Stimulated activated CD8-positive, alpha-beta memory T cell treated with anti-CD3 and anti-CD28 coated beads, Interleukin-4, amount 100 ng/mL, for 4 hours (primary cell): ENCODE measurements around the gene ATG4A.

Experiments used
- DNase-seq, 2 donors: peaks; one replicate each; pipeline ENCODE4 v3.0.0-alpha.2; 2020; ENCODE audit warnings: low read depth in 2 of 2, low spot score in 1 of 2

ATG4A gene, protein sequence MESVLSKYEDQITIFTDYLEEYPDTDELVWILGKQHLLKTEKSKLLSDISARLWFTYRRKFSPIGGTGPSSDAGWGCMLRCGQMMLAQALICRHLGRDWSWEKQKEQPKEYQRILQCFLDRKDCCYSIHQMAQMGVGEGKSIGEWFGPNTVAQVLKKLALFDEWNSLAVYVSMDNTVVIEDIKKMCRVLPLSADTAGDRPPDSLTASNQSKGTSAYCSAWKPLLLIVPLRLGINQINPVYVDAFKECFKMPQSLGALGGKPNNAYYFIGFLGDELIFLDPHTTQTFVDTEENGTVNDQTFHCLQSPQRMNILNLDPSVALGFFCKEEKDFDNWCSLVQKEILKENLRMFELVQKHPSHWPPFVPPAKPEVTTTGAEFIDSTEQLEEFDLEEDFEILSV

GRCh38 chrX:108091264-108091877, at the start of gene ATG4A, which contains the start of gene PSMD10:
Gene ATG4A (plus strand): TSS chrX:108091778. CDS start chrX:108091827, 49 bp downstream.
Gene PSMD10 (minus strand): TSS chrX:108091542. CDS start chrX:108091520, 22 bp downstream.
- DNase-seq: peak; percentile 60 to 76

GRCh38 chrX:108044554-108045256, 46.9 kb upstream of the ATG4A start, which contains the start of gene VSIG1:
Gene VSIG1 (plus strand): TSS chrX:108045065. CDS start chrX:108045131, 66 bp downstream.
- no peak for DNase-seq

- DNase-seq: no peak
These were observed 41.9 kb upstream of the ATG4A start for GRCh38 chrX:108049649-108050048.

- no peak for DNase-seq
These were observed 38.4 kb upstream of the ATG4A start for GRCh38 chrX:108053218-108053617.

DNA sequence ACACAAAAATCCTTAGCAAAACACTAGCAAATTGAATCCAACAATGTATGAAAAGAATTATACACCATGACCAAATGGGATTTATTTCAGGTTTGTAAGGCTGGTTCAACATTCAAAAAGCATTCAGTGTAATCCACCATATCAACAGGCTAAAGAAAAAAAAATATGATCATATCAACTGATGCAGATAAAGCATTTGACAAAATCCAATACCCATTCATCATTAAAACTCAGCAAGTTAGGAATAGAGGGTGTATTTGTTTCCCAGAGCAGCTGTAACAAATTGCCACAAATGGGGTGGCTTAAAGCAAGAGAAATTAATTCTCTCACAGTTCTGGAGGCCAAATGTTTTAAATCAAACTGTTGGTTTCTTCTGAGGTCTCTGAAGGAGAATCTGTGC, 36.0 kb upstream of the ATG4A start:
- no peak for DNase-seq

GRCh38 chrX:108059801-108060200, 31.8 kb upstream of the ATG4A start:
- DNase-seq: no peak

DNA sequence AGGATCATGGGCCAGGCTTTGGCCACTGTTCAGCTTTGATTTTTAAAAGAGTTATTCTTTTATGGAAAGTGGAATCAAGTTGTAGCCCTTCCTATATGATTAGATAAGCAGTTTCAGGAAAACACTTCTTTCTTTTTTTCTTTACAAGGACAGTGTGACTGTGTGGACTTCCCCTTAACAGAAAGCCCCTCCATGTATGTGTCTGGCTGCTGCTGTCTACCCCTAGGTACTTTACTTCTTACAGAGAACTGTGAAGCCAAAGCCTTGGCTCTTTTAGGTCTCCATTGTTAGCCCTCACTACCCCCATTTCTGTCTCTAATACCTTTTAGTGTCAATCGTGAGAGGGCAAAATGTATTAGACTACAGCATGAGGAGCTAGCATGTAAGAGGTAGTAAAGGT, 27.6 kb upstream of the ATG4A start:
- DNase-seq: no peak

GRCh38 chrX:108064613-108065012, 27.0 kb upstream of the ATG4A start:
- no peak for DNase-seq

GRCh38 chrX:108068121-108068520, 23.5 kb upstream of the ATG4A start:
- DNase-seq: no peak

GRCh38 chrX:108070891-108071290, 20.7 kb upstream of the ATG4A start:
- no peak for DNase-seq

- DNase-seq: no peak
These were observed 20.0 kb upstream of the ATG4A start for GRCh38 chrX:108071578-108071977.

DNA sequence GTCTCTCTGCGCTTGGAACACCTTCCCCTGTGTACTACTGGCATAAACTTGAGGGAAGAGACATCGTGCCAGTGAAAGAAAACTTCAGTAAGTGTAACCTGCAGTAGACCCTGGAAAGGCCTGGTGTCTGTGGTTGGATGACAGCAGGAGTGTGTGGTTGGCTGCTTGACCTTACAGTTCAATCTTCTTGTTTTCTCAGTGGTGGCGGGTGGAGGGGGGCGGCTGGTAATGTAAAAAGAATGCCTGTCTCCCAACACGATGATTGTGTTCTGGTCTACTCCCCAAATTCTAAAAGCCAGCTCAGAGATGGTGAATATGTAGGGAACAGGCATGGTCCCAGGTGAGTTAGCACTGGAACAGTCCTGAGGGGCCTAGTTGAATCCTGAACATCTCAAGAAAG, 18.8 kb upstream of the ATG4A start:
- no peak for DNase-seq

GRCh38 chrX:108081110-108081509, 10.5 kb upstream of the ATG4A start:
- DNase-seq: no peak

DNA sequence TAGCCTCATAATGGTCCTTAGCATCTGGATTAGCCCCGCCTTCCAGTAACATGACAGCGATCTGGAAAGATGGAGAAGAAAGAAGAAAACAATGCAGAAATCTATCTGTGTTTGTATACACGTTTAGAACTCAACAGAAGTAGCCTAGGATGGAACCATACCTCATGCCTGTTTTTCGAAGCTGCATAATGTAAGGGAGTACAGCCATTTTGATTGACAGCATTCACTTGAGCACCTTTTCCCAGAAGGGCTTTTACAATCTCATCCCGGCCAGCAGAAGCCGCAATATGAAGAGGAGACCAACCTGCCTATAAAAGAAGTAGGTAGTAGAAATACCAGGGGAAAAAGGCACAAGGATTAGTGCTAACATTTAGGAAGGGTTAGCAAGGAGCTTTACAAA, 3.8 kb upstream of the ATG4A start:
- DNase-seq: no peak

GRCh38 chrX:108088511-108088910, 3.1 kb upstream of the ATG4A start:
- no peak for DNase-seq

GRCh38 chrX:108090491-108091263, 901 bp upstream of the ATG4A start:
- no peak for DNase-seq

- no peak for DNase-seq
These were observed 307 bp downstream of the ATG4A start for GRCh38 chrX:108091878-108092291.

DNA sequence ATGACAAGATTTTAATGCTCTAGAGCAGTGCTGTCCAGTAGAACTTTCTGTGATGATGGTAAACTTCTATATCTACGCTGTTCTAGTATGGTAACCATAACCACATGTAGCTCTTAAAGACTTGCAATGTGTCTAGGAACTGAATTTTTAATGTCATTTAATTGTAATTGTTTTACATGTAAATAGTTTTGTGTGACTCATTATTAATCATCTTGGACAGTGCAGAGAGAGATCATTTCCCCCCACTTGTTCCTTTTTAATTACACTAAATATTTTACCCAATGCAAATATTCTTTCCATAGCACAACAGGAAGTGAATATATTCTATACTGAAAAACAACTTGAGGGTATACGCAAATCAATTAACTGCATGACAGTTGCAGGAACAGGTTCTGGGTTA, 5.8 kb downstream of the ATG4A start:
- DNase-seq: no peak

GRCh38 chrX:108105473-108105872, 13.9 kb downstream of the ATG4A start:
- no peak for DNase-seq

- DNase-seq: no peak
These were observed 23.0 kb downstream of the ATG4A start for GRCh38 chrX:108114541-108114940.

DNA sequence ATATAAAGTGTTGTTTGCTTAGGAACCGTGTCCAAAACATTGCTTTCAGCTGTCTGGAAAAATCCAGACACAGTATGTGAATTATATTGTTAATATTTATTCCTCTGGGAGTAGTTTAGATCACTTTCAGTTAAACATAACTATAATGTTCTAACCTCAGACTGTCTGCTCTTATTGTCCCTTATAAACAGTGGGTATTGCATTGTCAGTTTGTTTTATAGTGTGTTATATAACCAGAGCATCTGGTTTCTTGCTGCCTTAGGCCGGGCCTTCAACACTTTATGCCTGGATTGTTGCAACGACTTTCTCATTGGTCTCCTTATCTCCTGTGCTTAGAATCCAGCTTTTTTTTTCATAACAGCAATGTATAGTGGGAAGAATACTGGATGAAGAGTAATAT, 26.4 kb downstream of the ATG4A start:
- no peak for DNase-seq
